Anterior cingulate cortex (tissue), 58 donors: ENCODE data around the gene CABP4.

ENCODE experiments used
- DNase-seq, 58 donors: peaks; one replicate each; lab custom pipeline; 2025; lab: John Stamatoyannopoulos, UW

Gene CABP4

GRCh38 chr11:67434395-67434881 is 20.7 kb upstream of the CABP4 start:
- no peak for DNase-seq

GRCh38 chr11:67435031-67435726 is 20.0 kb upstream of the CABP4 start:
- DNase-seq, result no peak

- no peak for DNase-seq
These were observed 19.3 kb upstream of the CABP4 start for GRCh38 chr11:67435727-67436458.

- no peak for DNase-seq
These were observed 18.6 kb upstream of the CABP4 start for GRCh38 chr11:67436459-67437081.

- no peak for DNase-seq
These were observed 17.9 kb upstream of the CABP4 start, which contains the start of gene PTPRCAP for GRCh38 chr11:67437082-67437808. PTPRCAP (minus strand) TSS chr11:67437682; CDS start chr11:67437619, 63 bp downstream.

- DNase-seq, result no peak
These were observed 17.4 kb upstream of the CABP4 start for GRCh38 chr11:67437809-67438157.

- no peak for DNase-seq
These were observed 16.8 kb upstream of the CABP4 start for GRCh38 chr11:67438158-67438902.

GRCh38 chr11:67439321-67440228 is 15.6 kb upstream of the CABP4 start:
- DNase-seq, result peak in 4 of 58 donors; percentile 16 to 62 (median 46)

GRCh38 chr11:67440229-67441097 is 14.7 kb upstream of the CABP4 start:
- no peak for DNase-seq

GRCh38 chr11:67441098-67441563 is 14.0 kb upstream of the CABP4 start:
- DNase-seq, result no peak

- no peak for DNase-seq
These were observed 13.3 kb upstream of the CABP4 start for GRCh38 chr11:67441731-67442351.

GRCh38 chr11:67442504-67443404 is 12.4 kb upstream of the CABP4 start:
- DNase-seq, result no peak

- no peak for DNase-seq
These were observed 9.6 kb upstream of the CABP4 start for GRCh38 chr11:67445515-67445914.

- DNase-seq, result no peak
These were observed 6.9 kb upstream of the CABP4 start for GRCh38 chr11:67448220-67448609.

GRCh38 chr11:67449116-67449844 is 5.9 kb upstream of the CABP4 start:
- DNase-seq, result no peak
